GM19372 (cell line): Measurements from ENCODE around the gene ADH5.
"Not testable (repeated sequence)": the region's sequence is repeated elsewhere in the genome, so short reads cannot be mapped to it uniquely, and the experiment has no call there.

Experiments used
- ATAC-seq: cut with Tn5 transposase; IDR thresholded peaks from one replicate; pipeline ENCODE4 v1.9.1; 2021; ENCODE audit warnings: mild to moderate bottlenecking, low read depth, moderate library complexity; ENCODE audit not compliant: unreplicated experiment

Gene ADH5

DNA sequence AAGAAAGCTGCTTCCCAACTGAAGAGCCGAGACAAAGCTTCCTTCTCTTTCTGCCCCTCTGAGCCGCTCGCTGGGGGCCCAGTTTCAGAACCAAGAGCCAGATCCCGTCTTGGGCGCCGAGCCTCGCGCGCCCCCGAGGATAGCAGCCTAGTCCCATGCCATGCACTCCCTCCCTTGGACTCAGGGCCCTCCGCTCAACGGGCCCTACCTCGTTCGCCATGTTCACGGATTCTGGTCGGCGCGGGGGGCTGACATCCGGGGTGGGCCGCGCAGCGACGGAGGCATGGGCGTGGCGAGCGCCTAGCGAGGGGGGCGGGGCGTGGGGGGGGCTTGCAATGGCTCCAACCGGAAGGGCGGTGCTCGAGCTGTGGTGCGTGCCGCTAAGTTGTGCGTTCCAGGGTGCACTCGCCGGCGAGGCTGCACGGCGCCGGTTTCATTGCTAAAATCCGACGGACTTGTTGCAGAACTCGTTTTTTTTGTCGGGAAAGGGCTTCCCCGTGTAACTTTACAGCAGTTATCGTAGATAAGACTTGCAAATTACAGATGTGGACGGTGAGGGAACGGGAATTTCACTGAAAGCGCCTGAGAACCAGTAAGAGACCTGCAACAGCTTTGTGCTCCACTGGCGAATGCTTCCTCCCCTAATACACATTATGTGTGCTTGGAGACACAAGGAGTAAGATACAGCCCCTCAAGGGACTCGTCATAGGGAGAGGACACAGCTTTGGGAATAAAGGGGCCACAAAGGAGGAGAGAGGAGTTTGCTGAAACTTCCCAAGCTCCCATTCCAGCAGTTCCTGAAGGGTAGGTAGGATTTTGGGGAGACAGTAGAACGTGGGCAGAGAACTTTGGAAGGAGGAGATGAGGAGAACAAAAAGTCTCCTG is at the start of gene ADH5:
TSS of gene ADH5 (minus strand) at position 308 of the 885 bp plus-strand sequence. CDS start at position 220, 88 bp downstream.
- ATAC-seq: peak; percentile 85

DNA sequence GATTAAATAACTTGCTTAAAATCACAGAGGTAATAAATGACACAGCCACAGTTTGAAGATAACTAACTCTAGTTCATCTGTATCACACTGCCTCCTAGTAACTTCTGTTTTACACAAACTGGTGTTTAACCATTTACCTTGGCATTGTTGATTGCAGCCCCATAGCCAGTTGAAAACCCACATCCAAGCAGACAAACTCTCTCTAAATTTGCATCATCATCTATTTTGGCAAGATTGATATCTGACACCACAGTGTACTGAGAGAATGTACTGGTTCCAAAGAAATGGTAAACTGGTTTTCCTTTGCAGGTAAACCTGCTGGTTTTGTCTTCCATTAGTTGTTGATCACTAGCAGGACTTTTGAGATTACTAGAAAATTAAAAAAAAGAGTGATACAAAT is 47.7 kb upstream of the ADH5 start:
- ATAC-seq: no peak

DNA sequence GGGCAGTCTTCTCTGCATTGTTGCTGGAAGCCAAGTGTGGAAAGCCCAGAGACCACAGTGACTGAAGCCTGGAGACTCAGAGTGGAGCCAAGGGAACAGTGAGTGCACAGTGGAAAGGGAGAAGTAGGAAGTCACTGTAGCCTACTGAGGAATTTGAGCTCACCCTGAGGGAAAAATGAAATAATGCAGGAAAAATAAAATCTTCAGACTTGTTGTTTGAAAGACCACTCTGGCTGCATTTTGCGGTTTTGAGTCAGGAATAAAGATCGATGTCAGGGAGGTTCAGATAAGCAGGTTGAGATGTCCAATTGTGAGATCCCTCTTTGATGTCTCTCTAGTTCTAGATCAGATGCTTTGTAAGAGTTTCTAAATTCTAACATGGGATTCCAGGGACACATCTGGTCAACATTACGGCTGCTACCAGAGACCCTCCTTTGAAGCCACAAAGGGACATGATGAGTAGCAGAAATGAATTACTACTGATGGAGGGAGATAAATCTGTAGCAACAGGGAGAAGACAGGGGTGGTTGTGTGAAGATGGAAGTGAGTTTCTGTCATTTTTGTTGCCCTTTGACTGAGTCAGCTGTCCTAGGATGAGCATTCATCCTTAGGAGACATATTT is 47.1 kb upstream of the ADH5 start:
- no peak for ATAC-seq

DNA sequence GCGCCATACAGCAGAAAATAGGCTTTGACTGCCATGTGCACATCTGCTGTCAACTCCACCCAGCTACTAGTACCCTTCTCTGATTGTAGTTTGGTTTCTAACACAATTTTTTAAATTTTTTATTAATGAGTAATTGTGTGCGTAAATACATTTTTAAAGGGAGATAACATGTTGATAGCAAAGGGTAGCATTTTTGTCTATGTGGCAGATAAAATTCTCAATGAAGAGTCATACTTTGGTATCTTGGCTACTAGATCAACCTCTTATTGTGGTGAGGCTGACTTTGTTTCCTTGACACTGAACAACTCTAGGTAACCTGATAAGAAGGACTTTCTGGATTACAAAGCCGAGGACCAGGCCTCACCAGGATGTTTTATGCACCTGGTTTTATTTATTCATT is 46.0 kb upstream of the ADH5 start:
- ATAC-seq: no peak

DNA sequence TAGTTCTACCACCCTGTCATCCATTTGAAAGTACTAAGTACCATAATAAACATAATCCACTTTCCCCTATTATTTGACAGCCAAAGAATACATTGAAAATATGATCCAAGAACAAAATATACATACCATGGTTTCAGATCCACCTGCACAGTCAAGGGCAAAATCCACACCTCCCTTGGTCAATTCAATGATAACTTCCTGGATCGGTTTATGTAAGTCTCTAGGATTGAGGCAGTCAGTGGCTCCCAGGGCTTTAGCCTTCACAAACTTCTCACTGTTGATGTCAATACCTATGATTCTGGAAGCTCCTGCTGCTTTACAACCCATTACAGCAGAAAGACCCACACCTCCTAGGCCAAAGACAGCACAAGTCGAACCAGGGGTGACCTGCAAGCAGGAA is 42.8 kb upstream of the ADH5 start:
- ATAC-seq: no peak

DNA sequence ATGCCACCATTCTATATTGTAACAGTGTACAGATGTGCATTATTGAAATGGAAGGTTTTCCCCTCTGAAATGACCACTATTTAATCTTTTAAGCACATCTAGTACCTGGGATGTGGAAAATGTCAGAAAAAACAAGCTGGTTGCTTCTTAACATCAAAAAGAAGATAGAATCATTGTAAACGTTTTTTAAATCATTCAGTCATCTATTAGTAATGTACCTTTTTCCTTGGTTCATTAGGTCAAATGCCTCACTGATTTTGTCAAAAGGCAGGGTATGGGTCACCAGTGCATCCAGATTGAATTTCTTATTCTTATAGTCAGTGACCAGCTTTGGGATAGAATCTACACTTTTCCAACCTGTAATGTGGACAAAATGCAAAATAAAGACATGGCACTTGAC is 37.8 kb upstream of the ADH5 start:
- no peak for ATAC-seq

DNA sequence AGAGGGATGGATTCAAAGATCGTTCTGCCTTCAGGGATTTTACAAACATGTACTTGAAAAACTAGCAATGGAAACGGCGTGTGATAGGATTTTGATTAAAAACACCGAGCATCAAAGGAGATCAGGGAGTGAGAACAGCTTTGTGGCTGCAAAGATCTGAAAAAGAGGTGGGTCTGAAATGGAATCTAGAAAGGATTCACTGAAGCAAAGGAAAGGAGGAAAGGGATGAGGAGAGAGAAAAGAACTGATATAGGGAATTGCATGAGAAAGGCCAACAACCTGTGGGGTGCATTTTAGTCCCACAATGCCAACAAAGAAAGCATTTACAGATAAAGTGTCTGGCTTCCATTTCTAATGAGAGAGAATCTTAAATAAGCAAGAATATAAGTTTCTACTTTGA is 32.4 kb upstream of the ADH5 start:
- ATAC-seq: no peak

DNA sequence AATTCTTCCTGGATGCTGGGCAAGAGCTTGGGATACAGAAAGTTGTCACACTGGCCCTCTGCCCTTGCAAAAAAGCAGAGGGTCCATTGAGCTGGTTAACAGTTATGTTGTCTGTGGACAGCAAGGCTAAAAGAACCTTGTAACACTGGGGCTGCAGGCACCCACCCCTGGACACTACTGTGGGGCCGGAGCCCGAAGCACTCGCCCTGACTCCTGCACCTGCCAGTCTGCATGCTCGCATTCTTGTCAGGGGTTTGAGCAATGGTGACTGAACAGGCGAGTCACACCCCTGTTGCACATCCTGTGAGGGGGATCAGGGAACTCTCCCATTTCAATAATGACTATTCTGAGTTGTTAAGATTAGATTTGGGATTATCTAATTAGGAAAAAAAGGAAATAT is 31.9 kb upstream of the ADH5 start:
- no peak for ATAC-seq

DNA sequence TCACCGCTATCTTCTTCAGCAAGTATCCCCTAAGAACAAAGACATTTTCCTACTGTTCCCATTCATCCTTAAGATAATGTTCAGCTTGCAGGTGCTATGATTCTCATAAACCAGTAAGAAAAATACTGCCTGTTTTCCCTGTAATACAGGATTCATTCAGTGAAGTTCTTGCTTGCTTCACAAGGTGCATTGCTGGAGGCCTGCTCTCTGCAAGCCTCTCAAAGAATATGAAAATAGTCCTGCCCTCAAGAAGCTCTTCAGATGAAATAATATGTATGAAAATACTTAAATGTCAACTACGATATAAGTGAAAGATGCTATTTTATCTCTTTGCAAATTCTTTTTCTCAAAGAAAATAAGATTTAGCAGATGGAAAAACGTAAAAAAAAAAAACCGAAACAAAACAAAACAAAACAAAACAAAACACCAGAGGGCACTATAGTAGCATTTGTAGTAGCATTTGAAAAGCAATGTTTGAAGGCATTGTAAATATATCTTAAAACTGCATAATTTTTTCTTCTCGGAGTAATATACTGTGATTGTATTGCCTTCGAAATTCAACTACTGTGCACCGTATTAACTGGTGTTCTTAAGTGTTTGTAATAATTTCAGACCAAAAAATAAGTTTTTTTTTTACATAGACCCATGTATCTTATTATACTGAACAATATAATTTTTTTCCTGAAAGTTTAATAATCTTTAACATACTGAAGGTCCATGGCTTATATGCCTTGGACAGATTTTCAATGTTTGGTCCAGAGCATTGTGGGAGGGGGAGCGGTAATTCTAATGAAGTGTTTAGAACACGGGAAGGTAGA is 29.5 kb upstream of the ADH5 start:
- ATAC-seq: no peak

DNA sequence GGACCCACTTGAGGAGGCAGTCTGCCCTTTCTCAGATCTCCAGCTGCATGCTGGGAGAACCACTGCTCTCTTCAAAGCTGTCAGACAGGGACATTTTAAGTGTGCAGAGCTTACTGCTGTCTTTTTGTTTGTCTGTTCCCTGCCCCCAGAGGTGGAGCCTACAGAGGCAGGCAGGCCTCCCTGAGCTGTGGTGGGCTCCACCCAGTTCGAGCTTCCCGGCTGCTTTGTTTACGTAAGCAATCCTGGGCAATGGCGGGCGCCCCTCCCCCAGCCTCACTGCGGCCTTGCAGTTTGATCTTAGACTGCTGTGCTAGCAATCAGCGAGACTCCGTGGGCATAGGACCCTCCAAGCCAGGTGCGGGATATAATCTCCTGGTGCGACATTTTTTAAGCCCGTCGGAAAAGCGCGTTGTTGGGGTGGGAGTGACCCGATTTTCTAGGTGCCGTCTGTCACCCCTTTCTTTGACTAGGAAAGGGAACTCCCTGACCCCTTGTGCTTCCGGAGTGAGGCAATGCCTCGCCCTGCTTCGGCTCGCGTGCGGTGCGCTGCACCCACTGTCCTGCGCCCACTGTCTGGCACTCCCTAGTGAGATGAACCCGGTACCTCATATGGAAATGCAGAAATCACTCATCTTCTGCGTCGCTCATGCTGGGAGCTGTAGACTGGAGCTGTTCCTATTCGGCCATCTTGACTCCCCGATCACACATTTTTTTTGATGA is 28.7 kb upstream of the ADH5 start:
- not testable (repeated sequence) for ATAC-seq

DNA sequence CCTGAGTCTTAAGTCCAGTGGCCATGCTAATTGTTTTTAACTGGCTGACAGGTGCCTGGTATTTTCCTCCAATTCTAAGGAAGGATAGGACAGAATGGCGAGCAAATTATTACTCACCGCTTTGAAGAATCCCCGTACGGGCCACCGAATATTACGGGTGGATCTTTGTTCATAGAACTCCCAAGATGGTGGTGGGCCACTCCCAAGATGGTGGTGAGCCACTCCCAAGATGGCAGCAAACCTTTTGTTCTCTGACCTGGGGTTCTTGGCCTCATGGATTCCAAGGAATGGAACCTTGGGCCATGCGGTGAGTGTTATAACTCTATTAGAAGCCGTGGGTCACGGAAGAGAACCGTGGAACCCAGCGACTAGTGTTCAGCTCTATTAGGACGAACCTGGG is 20.7 kb upstream of the ADH5 start:
- ATAC-seq: not testable (repeated sequence)

DNA sequence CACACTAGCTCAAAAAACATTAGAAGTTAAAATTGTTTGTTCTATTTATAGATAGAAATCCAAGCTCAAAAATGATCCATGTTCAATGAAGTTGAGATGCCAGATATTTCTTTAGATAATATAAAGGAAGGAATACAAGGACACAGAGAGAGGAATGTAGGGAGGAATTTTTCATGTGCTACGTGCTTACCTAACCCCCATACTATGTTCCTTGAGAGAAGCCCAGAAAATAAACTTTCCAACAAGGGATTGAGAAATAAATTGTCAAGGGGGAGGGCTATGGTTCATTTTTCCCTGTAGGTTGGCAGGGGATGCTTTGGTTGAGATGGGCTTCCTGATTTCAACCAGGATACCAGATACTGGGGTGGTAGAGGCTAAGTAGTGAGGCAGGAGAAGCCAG is 15.6 kb upstream of the ADH5 start:
- no peak for ATAC-seq

DNA sequence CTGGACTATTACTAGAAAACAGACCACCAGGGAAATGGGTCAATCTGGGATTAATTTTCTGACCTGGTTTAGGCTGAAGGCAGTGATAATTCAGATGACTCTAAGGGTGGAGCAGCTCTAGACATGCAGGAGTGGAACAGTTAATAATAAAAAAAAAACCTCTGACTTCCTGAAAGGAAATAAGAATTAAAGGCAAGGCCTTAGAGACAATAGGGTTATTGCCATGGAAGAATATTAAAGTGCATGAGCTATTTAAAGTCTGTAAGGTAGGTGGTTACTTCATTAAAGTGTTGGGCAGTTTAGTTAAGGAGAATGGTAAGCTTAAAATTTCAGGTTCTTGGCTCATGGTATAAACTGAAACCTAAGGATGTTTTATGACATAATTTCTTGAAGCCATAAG is 14.6 kb upstream of the ADH5 start:
- no peak for ATAC-seq

DNA sequence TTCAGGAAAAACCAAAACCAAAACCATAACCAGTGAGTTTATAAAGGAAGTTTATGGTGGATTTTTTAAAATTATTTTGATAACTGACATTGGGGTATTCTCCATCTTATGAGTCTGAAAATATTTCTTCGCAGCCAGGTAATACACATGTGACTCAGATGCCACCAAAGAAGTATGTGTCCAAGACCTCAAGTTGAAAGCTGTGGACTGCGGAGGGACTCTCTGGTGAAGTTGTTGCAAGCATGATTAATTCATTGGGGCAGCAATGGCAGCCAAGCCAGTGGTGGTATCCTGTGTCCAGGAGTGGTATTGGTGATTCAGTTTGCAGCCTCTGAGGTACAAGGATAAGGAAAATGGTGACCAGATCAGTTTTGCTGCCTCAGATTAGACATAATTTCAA is 14.0 kb upstream of the ADH5 start:
- no peak for ATAC-seq

DNA sequence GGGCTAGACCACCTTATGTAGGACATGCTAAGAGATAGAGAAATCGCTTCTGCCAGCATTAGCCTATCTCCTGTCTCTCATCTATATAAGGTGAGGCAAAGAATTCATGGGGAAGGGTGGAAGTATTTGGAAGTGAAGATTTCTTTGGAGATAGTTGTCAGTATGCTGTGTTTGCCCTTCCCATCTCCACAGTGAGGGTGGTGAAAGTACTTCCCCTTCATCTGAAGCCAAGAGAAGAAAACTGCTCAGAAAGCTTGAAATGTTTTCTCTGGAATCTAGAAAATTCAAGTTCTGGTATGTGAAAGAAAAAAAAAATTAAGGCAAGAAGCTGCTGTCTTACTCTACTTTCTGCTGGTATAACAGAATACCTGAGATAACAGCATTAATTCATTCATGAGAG is 12.3 kb upstream of the ADH5 start:
- ATAC-seq: no peak

DNA sequence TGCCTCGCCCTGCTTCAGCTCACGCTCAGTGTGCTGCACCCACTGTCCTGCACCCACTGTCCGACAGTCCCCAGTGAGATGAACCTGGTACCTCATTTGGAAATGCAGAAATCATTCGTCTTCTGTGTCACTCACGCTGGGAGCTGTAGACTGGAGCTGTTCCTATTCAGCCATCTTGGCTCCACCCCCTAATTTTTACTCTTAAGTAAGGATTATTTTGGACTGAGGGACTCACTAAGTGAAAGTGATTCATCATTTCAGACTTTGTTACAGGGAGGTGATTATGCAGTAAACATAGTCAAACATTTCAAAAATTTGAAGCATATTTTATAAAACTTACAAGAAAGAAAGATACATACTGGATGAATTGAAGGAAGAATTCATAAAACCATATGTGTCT is 11.2 kb upstream of the ADH5 start:
- ATAC-seq: not testable (repeated sequence)

DNA sequence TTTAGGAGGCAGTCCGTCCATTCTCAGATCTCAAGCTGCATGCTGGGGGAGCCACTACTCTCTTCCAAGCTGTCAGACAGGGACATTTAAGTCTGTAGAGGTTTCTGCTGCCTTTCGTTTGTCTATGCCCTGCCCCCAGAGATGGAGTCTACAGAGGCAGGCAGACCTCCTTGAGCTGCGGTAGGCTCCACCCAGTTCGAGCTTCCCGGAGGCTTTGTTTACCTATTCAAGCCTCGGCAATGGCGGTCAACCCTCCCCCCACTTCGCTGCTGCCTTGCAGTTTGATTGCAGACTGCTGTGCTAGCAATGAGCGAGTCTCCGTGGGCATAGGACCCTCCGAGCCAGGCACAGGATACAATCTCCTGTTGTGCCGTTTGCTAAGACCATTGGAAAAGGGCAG is 10.7 kb upstream of the ADH5 start:
- no peak for ATAC-seq

DNA sequence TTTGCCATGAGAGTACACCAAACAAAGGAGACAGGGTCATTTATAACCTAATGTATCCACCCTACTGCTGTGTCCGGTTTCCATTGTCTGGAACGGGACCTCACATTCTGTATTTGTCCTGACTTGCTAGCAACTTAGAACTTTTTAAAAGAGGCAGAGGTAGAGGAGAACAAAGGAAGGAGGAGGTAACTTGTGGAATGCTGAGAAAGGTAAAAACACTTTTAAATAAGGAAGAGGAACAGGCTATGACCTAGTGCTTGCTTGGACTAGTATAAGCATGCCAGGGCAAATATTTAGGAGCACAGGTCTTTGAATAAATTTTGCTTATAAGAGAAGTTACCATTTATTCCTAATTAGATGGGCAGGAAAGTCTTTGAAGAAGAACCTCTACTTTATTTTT is 3.3 kb upstream of the ADH5 start:
- not testable (repeated sequence) for ATAC-seq

DNA sequence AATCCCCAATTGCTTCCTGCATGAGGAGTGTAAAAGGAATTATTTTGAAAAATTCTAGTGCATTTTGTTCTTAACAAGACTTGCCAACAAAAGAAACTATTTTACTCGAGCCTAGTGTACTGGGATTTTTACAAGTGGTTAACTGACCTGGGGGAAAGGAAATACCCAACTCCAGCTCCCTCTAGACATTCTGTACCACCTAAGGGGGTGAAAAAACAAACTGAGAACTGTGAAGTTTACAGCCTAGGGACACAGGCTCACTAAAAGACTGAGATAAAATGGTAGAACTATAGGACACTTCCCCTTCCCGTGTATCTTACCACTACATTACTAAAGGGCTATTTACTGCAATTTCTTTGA is 2.6 kb upstream of the ADH5 start:
- no peak for ATAC-seq

DNA sequence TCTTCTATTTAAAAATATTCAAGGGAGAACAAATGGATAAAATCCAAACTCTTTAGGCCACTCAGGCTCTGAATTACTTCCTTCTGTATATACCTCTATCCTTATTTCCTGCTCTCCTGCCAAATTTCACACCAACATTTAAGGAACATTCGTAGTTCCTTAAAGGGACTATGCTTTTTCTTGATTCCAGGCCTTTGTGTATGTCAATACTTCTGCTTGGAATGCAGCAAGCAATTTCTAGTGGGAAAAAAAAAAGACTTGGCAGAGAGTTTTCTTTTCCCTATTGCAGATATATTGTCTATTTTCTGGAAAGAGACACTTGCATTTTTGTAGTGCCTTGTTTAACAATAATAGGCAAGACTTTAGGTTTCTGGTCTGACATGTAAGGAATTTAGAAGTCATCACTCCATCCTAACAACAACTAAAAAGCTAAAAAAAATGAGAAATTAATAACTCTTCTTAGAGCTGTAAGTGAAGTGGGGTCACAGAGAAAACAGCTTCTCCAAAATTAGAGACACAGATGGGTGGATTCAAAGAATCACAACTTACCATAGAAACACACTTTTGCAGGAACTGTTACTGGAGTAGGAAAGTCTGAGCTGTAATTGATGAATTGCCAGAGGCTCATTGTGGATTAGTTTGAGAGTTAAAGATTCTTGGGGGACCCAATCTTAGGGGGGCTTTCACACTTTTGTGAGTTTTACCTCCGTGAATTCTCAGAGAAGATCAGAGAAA is 2.1 kb upstream of the ADH5 start:
- no peak for ATAC-seq
